Measurements from ENCODE around the gene PARP1. TPM values are rescaled to one million over a fixed set of nuclear protein-coding genes. Genes with fewer than 3 reads are reported as not detected.
"Not testable (repeated sequence)": the region's sequence is repeated elsewhere in the genome, so short reads cannot be mapped to it uniquely, and the experiment has no call there.

Gene PARP1
- total and polyA plus RNA-seq, 7 donors: 16.4 to 168 (median 107) TPM

DNA sequence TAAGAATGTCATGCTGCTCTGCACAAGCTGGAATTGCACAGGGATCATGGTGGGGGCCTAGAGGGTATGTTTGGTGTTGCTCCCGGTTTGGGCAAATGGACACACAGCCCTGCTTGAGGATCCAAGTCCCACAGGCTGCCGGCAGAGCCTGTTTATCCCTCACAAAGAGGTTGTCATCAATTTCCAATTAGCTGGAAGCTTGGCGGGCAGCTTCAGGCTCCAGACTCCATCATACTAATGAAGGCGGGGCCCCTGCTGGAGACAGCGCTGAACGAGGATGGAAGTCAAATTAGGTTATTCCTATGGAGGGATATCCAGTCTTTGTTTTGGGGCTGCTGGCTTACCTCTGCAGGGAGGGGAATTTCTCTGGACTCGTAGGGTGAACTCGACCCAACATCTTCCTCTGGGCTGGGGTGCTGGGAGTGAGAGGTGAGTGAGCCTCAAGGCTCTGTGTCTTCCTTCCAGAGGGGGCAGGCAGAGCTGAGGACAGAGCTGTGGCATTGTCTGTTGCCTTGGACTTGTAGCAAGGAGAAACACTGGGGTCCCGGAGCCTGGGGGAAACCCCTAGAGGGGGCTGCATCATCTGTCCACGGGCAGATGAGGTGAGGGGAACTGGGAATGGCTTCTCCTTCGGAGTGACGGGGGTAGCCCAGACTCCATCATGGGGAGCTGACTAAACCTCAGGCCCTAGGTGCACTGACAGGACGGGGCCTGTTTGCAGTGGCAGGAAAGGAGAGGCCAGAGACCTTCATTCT is 24.9 kb upstream of the PARP1 start:
- no peaks in the 10 kb centered on the region for H3K9me3 ChIP-seq
- H3K36me3 ChIP-seq: no peaks in the 10 kb centered on the region
- no peaks in the 10 kb centered on the region for H3K4me1 ChIP-seq
- 87 to 88% methylated on average over 13 of the region's 13 CpGs for WGBS, 2 donors
- intact Hi-C loops (cut with DNase I): no loop called here
- no peak for DNase-seq
- no peak overlapping the region for H3K4me3 ChIP-seq
- TF ChIP-seq POLR2AphosphoS5 (IDR thresholded peaks at IDR 0.05) (no peak), POLR2A (IDR thresholded peaks at IDR 0.05) (no peak), EP300 (IDR thresholded peaks at IDR 0.05) (no peak)
- TF ChIP-seq, protein P1, sequence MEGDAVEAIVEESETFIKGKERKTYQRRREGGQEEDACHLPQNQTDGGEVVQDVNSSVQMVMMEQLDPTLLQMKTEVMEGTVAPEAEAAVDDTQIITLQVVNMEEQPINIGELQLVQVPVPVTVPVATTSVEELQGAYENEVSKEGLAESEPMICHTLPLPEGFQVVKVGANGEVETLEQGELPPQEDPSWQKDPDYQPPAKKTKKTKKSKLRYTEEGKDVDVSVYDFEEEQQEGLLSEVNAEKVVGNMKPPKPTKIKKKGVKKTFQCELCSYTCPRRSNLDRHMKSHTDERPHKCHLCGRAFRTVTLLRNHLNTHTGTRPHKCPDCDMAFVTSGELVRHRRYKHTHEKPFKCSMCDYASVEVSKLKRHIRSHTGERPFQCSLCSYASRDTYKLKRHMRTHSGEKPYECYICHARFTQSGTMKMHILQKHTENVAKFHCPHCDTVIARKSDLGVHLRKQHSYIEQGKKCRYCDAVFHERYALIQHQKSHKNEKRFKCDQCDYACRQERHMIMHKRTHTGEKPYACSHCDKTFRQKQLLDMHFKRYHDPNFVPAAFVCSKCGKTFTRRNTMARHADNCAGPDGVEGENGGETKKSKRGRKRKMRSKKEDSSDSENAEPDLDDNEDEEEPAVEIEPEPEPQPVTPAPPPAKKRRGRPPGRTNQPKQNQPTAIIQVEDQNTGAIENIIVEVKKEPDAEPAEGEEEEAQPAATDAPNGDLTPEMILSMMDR (IDR thresholded peaks at IDR 0.05): no peak
- H3K27me3 ChIP-seq: no peaks in the 10 kb centered on the region
- H3K27ac ChIP-seq: no peak overlapping the region

DNA sequence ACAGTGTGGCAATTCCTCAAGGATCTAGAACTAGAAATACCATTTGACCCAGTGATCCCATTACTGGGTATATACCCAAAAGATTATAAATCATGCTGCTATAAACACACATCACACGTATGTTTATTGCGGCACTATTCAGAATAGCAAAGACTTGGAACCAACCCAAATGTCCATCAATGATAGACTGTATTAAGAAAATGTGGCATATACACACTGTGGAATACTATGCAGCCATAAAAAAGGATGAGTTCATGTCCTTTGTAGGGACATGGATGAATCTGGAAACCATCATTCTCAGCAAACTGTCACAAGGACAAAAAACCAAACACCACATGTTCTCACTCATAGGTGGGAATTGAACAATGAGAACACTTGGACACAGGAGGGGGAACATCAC is 24.0 kb upstream of the PARP1 start:
- H3K36me3 ChIP-seq; H3K4me1 ChIP-seq; H3K9me3 ChIP-seq; H3K27me3 ChIP-seq; H3K4me3 ChIP-seq; DNase-seq; intact Hi-C loops (cut with DNase I); H3K27ac ChIP-seq: not testable (repeated sequence)
- WGBS, 2 donors: 37 to 82% methylated on average over 2 of the region's 2 CpGs

DNA sequence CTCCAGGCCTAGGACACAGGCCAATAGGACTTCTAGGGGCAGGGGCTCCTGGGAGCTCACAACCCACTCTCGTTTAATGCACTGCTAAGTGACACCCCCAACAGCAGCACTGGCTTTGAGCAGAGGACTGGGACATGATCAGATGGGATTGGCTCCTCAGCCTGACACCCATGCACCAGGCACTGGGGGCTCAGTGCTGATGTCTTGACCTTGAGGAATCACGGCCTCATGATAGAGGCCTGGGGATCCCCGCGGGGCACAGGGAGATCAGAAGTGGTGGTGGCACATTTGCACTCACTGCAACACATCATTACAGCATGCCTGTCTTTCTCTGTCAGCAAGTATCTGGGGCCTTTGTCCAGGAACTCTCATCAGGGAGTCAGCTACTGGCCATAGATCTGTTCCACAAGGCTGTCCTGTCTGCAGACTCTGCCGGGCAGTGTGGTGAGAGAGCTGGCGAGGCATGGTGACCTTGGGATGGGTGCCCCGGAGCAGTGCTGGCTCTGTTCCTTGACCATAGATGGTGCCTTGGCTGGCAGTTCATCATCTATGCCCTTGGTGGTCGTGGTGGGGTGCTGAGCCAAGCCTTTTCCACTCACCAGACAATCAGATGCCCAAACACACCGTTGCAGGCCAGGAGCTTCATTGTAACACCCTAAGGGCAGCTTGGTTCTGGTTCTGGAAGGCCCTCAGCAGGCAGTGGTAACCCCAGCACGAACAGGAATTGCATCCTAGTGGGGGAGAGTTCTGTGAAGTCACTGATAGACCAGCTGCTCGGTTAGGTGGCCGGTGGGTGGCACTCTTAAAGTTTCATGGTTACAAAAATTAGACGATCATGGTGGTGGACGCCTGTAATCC is 22.2 kb upstream of the PARP1 start:
- Histone ChIP-seq H3K27me3 (no peaks in the 10 kb centered on the region), H3K4me1 (peaks cover 0 to 6% (median under 1%) of the 10 kb centered on the region in 4 donors), H3K27ac (no peak overlapping the region), H3K36me3 (no peaks in the 10 kb centered on the region), H3K4me3 (no peak overlapping the region), H3K9me3 (no peaks in the 10 kb centered on the region)
- intact Hi-C loops (cut with DNase I): loop anchor here (10.0 kb wide), 2 partner anchors 175 to 395 kb away; no protein-coding TSS in a partner anchor
- WGBS, 2 donors: 90 to 92% methylated on average over 14 of the region's 14 CpGs
- DNase-seq: no peak
- TF ChIP-seq EP300 (IDR thresholded peaks at IDR 0.05) (no peak), POLR2A (IDR thresholded peaks at IDR 0.05) (no peak), POLR2AphosphoS5 (IDR thresholded peaks at IDR 0.05) (no peak)
- TF ChIP-seq, protein P1 (IDR thresholded peaks at IDR 0.05): no peak

DNA sequence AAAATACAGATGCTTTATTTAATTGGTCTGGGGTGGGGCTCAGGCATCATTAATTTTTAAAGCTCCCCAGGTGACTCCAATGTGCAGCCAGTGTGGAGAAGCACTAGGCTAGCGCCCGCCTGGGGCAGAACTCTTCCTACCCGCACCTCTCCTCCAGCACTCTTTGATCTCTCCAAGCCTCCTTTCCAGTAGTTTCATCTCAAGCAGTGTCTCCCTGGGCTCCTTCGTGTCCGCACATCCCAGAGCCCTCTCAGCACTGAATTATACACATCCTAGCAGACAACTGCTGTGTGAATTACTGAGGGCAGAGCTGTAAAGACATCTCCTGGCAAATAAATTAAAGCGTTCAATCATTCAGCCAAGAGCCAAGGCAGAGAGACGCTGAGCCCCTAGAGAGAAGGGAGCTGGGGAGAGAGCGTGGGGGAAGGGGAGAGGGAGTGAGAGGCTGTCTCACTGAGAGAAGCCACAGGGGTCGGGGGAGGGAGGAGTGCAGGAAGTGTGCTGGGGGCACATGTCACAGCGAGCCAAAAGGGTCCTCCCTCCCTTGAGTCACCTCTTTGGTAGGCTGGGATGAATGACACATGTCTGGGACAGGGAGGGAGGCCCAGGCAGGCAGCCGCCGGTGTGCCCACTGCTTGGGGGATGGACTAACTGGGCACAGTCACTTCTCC is 21.0 kb upstream of the PARP1 start:
- TF ChIP-seq, protein P1 (IDR thresholded peaks at IDR 0.05): no peak
- TF ChIP-seq POLR2A (IDR thresholded peaks at IDR 0.05): no peak
- TF ChIP-seq POLR2AphosphoS5 (IDR thresholded peaks at IDR 0.05): no peak
- no peaks in the 10 kb centered on the region for H3K9me3 ChIP-seq
- WGBS, 2 donors: 54 to 80% methylated on average over 12 of the region's 12 CpGs
- no peak overlapping the region for H3K4me3 ChIP-seq
- H3K27ac ChIP-seq: no peak overlapping the region
- intact Hi-C loops (cut with DNase I): loop anchor here (10.0 kb wide), 2 partner anchors 176 to 396 kb away; no protein-coding TSS in a partner anchor
- H3K27me3 ChIP-seq: no peaks in the 10 kb centered on the region
- DNase-seq: no peak
- H3K4me1 ChIP-seq: peaks cover 0 to 7% (median 3%) of the 10 kb centered on the region in 4 donors
- no peaks in the 10 kb centered on the region for H3K36me3 ChIP-seq

DNA sequence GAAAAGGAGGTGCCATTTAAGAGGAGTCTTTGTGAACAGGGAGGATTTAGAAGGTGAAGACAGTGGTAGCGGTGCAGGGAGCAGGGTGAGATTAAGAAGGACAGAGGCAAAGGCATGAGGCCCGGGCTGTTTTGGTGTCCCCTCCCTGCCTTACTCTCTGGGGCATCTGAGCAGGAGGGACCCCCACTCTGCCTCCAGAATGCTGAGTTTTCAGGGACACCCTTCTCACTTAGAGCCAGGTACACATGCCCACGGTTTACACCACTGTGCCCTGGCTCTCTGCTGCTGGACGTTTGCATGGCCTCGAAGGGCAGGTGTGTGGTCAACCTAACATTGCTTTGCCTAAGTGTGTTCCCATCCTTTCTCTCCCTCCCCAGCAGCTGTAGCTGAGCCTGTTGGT is 20.5 kb upstream of the PARP1 start:
- H3K9me3 ChIP-seq: no peaks in the 10 kb centered on the region
- TF ChIP-seq POLR2AphosphoS5 (IDR thresholded peaks at IDR 0.05): no peak
- TF ChIP-seq, protein P1 (IDR thresholded peaks at IDR 0.05): no peak
- TF ChIP-seq EP300 (IDR thresholded peaks at IDR 0.05): no peak
- TF ChIP-seq POLR2A (IDR thresholded peaks at IDR 0.05): no peak
- no peak overlapping the region for H3K27ac ChIP-seq
- no peaks in the 10 kb centered on the region for H3K27me3 ChIP-seq
- intact Hi-C loops (cut with DNase I): loop anchor here (10.0 kb wide), 2 partner anchors 176 to 396 kb away; no protein-coding TSS in a partner anchor
- peaks cover 0 to 7% (median 3%) of the 10 kb centered on the region in 4 donors for H3K4me1 ChIP-seq
- 76 to 85% methylated on average over 5 of the region's 5 CpGs for WGBS, 2 donors
- no peak overlapping the region for H3K4me3 ChIP-seq
- DNase-seq: no peak
- no peaks in the 10 kb centered on the region for H3K36me3 ChIP-seq

Measured in sigmoid colon (tissue), 7 donors.